Esophagus squamous epithelium (tissue), 4 donors: Measurements from ENCODE around the gene LIMCH1.

Experiments
- POLR2A ChIP-seq, 4 donors: fragments of 450-650 bp; IDR thresholded peaks; one replicate each; pipeline ENCODE4 v1.6.1; 2017; ENCODE audit warnings: antibody characterized with exemption in 4 of 4, mild to moderate bottlenecking in 4 of 4, moderate library complexity in 3 of 4
- TF ChIP-seq, protein P1 (sequence below), 6 experiments: fragments of 450-650 bp in 4 of 6; fragments of 200-600 bp in 2 of 6; sonication (generic) in 2 of 6; IDR thresholded peaks; one replicate each; pipeline ENCODE4 v1.5.1; 2016 to 2019; ENCODE audit warnings: antibody characterized with exemption in 6 of 6, mild to moderate bottlenecking in 4 of 6, moderate library complexity in 4 of 6

GRCh38 chr4:41517121-41517520 is 20.8 kb upstream of the LIMCH1 start:
- TF ChIP-seq, protein P1, sequence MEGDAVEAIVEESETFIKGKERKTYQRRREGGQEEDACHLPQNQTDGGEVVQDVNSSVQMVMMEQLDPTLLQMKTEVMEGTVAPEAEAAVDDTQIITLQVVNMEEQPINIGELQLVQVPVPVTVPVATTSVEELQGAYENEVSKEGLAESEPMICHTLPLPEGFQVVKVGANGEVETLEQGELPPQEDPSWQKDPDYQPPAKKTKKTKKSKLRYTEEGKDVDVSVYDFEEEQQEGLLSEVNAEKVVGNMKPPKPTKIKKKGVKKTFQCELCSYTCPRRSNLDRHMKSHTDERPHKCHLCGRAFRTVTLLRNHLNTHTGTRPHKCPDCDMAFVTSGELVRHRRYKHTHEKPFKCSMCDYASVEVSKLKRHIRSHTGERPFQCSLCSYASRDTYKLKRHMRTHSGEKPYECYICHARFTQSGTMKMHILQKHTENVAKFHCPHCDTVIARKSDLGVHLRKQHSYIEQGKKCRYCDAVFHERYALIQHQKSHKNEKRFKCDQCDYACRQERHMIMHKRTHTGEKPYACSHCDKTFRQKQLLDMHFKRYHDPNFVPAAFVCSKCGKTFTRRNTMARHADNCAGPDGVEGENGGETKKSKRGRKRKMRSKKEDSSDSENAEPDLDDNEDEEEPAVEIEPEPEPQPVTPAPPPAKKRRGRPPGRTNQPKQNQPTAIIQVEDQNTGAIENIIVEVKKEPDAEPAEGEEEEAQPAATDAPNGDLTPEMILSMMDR (IDR thresholded peaks at IDR 0.05) = no peak
- no peak for TF ChIP-seq POLR2A (IDR thresholded peaks at IDR 0.05)
